MM.1S (cell line): Measurements from ENCODE around the gene MGST3.

ENCODE experiments used
- DNase-seq: peaks from one replicate; pipeline ENCODE4 v3.0.0-alpha.2; 2015
- H2AFZ ChIP-seq: fragments of 300-600 bp; sonication (generic); 2 replicates; pipeline ENCODE4 v1.6.0; 2016; ENCODE audit warnings: antibody characterized with exemption, low read length
- H3F3A ChIP-seq: fragments of 300-600 bp; sonication (generic); 2 replicates; pipeline ENCODE4 v1.6.1; 2016; ENCODE audit warnings: mild to moderate bottlenecking, antibody characterized with exemption, low read length, moderate library complexity, mixed read lengths; ENCODE audit not compliant: insufficient read depth
- H3K27ac ChIP-seq: fragments of 300-600 bp; sonication (generic); 2 replicates; pipeline ENCODE4 v1.5.1; 2016; ENCODE audit warnings: mild to moderate bottlenecking, low read length
- H3K27me3 ChIP-seq: fragments of 300-600 bp; sonication (generic); replicated peaks from 2 replicates; pipeline ENCODE4 v1.6.0; 2016; ENCODE audit warnings: low read length; ENCODE audit not compliant: insufficient read depth
- H3K36me3 ChIP-seq: fragments of 300-600 bp; sonication (generic); replicated peaks from 2 replicates; pipeline ENCODE4 v1.6.1; 2016; ENCODE audit warnings: mild to moderate bottlenecking, low read length, mixed read lengths; ENCODE audit not compliant: insufficient read depth
- H3K4me1 ChIP-seq: fragments of 300-600 bp; sonication (generic); 2 replicates; pipeline ENCODE4 v1.6.1; 2016; ENCODE audit warnings: low read length, mixed read lengths
- H3K4me2 ChIP-seq: fragments of 300-600 bp; sonication (generic); 2 replicates; pipeline ENCODE4 v1.6.0; 2016; ENCODE audit warnings: low read depth, low read length
- H3K4me3 ChIP-seq: fragments of 300-600 bp; sonication (generic); 2 replicates; pipeline ENCODE4 v1.5.1; 2016; ENCODE audit warnings: low read length, mixed read lengths
- H3K79me2 ChIP-seq: fragments of 300-600 bp; sonication (generic); 2 replicates; pipeline ENCODE4 v1.6.1; 2016; ENCODE audit warnings: mixed run types, low read length, mixed read lengths
- H3K9ac ChIP-seq: fragments of 300-600 bp; sonication (generic); 2 replicates; pipeline ENCODE4 v1.6.1; 2016; ENCODE audit warnings: low read length, mixed read lengths
- H3K9me2 ChIP-seq: fragments of 300-600 bp; sonication (generic); replicated peaks from 2 replicates; pipeline ENCODE4 v1.6.1; 2016; ENCODE audit warnings: mild to moderate bottlenecking, low read length, mixed read lengths; ENCODE audit not compliant: insufficient read depth
- H3K9me3 ChIP-seq: fragments of 300-600 bp; sonication (generic); replicated peaks from 2 replicates; pipeline ENCODE4 v1.6.1; 2016; ENCODE audit warnings: mild to moderate bottlenecking, low read length, mixed read lengths; ENCODE audit not compliant: insufficient read depth
- H4K20me1 ChIP-seq: fragments of 300-600 bp; sonication (generic); 2 replicates; pipeline ENCODE4 v1.6.1; 2016; ENCODE audit warnings: mild to moderate bottlenecking, low read length, moderate library complexity, mixed read lengths; ENCODE audit not compliant: insufficient read depth
- EZH2 ChIP-seq: fragments of 300-600 bp; sonication (generic); optimal IDR thresholded peaks from 2 replicates; pipeline ENCODE3; 2017; ENCODE audit warnings: low read depth, mild to moderate bottlenecking, antibody characterized with exemption, low read length, mixed read lengths
- EZH2phosphoT487 ChIP-seq: fragments of 300-600 bp; sonication (generic); IDR thresholded peaks from 2 replicates; pipeline ENCODE4 v1.6.1; 2018; ENCODE audit warnings: antibody characterized with exemption, low read length
- TF ChIP-seq, protein P1 (sequence below): fragments of 300-600 bp; sonication (generic); IDR thresholded peaks from 2 replicates; pipeline ENCODE4 v1.5.1; 2016; ENCODE audit warnings: antibody characterized with exemption, low read length, mixed read lengths

Gene MGST3

DNA sequence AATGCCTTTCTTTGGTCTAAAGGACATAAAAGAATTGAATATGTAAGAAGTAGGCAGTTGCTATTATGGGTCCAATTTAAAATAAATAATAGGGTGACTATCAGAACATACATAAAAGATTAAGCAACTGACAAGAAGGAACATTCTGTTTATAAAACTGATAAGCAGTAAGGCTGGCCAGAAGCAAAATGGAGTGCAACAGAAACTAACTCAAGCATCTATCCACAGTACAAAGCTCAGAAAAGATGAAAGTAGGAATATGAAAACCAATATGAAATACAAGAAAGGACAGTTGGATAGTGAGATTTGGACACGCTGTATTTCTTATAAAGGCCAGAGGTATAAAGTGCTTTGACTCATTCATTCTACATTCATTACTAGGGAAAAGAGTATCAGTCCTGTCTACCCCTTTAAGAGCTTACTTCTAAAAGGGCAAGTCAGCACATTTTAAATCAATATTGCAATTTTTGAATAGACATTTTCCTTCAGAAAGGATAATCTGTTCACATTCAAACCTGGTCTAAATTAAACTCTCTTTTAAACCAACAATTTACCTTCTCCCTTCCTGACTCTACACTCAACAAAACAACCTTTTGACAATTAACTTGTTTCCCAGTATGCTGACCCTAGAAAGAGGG is 52.9 kb downstream of the MGST3 start:
- Histone ChIP-seq H3K4me3 (no peak overlapping the region), H3K36me3 (peaks cover 12% of the 10 kb centered on the region; the same call in 1 of the 2 replicates), H4K20me1 (no peaks in the 10 kb centered on the region), H3K9ac (no peak overlapping the region), H3K4me1 (no peaks in the 10 kb centered on the region), H3F3A (no peaks in the 10 kb centered on the region), H3K9me2 (no peaks in the 10 kb centered on the region), H3K4me2 (no peak overlapping the region), H3K27me3 (no peaks in the 10 kb centered on the region), H2AFZ (no peak overlapping the region), H3K27ac (no peak overlapping the region), H3K9me3 (no peaks in the 10 kb centered on the region), H3K79me2 (peaks cover 52% of the 10 kb centered on the region)
- TF ChIP-seq EZH2 (no peak), EZH2phosphoT487 (no peak)
- TF ChIP-seq, protein P1, sequence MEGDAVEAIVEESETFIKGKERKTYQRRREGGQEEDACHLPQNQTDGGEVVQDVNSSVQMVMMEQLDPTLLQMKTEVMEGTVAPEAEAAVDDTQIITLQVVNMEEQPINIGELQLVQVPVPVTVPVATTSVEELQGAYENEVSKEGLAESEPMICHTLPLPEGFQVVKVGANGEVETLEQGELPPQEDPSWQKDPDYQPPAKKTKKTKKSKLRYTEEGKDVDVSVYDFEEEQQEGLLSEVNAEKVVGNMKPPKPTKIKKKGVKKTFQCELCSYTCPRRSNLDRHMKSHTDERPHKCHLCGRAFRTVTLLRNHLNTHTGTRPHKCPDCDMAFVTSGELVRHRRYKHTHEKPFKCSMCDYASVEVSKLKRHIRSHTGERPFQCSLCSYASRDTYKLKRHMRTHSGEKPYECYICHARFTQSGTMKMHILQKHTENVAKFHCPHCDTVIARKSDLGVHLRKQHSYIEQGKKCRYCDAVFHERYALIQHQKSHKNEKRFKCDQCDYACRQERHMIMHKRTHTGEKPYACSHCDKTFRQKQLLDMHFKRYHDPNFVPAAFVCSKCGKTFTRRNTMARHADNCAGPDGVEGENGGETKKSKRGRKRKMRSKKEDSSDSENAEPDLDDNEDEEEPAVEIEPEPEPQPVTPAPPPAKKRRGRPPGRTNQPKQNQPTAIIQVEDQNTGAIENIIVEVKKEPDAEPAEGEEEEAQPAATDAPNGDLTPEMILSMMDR = no peak
- no peak for DNase-seq

DNA sequence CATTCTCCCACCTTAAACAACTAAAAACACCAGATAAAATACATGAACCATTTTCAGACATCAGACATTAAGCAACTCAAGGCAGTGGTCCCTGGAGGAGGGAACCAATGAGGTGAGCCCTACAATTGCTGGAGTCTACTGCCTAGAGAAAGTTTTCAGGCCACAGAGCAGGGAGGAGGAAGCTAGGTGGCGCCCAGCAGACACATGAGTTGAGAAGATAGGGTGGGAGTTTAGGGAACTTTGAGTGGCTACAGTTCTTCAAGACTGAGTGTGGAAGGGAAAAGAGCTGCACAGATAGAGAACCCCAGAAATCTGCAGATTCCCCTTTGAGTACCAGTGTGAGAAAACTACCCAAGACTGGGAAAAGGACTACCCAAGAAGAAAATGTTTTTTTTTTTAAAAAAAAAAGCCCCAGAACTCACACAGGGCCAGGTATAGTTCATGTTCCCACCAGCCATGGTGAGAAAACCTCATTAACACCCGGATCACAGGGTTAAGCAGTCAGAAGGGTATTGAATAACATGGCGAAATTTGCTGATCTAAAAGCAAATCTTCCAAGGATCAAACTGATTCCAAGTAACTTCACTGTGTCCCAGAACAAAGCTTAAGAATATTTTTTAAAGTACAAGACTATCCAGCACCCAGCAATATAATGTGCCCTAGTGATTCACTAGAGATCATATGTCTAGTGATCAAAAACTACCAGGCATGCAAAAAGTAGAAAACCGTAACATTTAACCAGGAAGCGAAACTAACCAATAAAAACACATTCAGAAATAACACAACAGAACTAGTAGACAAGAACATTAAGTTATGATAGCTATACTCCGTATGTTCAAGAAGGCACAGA is 55.3 kb downstream of the MGST3 start:
- no peaks in the 10 kb centered on the region for H4K20me1 ChIP-seq
- no peak for DNase-seq
- no peaks in the 10 kb centered on the region for H3K9me3 ChIP-seq
- H2AFZ ChIP-seq = no peak overlapping the region
- no peak overlapping the region for H3K27ac ChIP-seq
- H3K4me1 ChIP-seq = no peaks in the 10 kb centered on the region
- H3K4me2 ChIP-seq = no peak overlapping the region
- H3K27me3 ChIP-seq = no peaks in the 10 kb centered on the region
- no peak overlapping the region for H3K9ac ChIP-seq
- TF ChIP-seq EZH2 (no peak), EZH2phosphoT487 (no peak)
- TF ChIP-seq, protein P1 = no peak
- H3K9me2 ChIP-seq = no peaks in the 10 kb centered on the region
- H3K79me2 ChIP-seq = peaks cover 71% of the 10 kb centered on the region
- peaks cover 12% of the 10 kb centered on the region for H3K36me3 ChIP-seq
- no peaks in the 10 kb centered on the region for H3F3A ChIP-seq
- H3K4me3 ChIP-seq = no peak overlapping the region

DNA sequence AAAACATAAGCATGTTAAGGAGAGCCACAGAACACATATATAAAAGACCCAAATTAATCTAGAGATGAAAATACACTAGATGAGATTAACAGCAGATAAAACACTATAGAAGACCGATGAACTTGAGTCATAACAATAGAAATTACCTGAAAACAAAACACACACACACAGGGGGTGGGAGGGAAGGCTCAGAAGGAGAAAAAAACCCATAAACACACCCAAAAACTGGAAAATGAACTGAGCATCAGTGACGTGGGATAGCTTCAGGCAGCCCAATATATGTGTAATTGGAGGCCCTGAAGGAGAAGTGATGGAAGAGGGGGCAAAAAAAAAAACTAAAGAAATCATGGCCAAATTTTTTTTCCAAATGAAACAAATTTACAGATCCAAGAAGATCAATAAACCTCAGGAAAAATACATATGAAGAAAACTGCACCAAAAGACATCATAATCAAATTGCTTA is 56.0 kb downstream of the MGST3 start:
- no peaks in the 10 kb centered on the region for H3F3A ChIP-seq
- no peak overlapping the region for H3K4me2 ChIP-seq
- H3K79me2 ChIP-seq = peaks cover 77% of the 10 kb centered on the region
- H3K36me3 ChIP-seq = peaks cover 10% of the 10 kb centered on the region; the same call in 1 of the 2 replicates
- no peak for DNase-seq
- H3K9me2 ChIP-seq = no peaks in the 10 kb centered on the region
- H3K4me1 ChIP-seq = no peaks in the 10 kb centered on the region
- no peak overlapping the region for H3K9ac ChIP-seq
- H3K4me3 ChIP-seq = no peak overlapping the region
- no peak for TF ChIP-seq EZH2
- TF ChIP-seq EZH2phosphoT487 = no peak
- TF ChIP-seq, protein P1 = no peak
- H3K27ac ChIP-seq = no peak overlapping the region
- H4K20me1 ChIP-seq = no peaks in the 10 kb centered on the region
- H3K9me3 ChIP-seq = no peaks in the 10 kb centered on the region
- no peak overlapping the region for H2AFZ ChIP-seq
- no peaks in the 10 kb centered on the region for H3K27me3 ChIP-seq
